Loucy (cell line): ENCODE measurements around the gene FDXR.

Experiments used
- H2AFZ ChIP-seq: fragments of 200-600 bp; sonication (generic); 2 replicates; pipeline ENCODE4 v1.6.0; 2016; ENCODE audit warnings: antibody characterized with exemption, mild to moderate bottlenecking, low read length, moderate library complexity
- H3F3A ChIP-seq: fragments of 200-600 bp; 2 replicates; pipeline ENCODE4 v1.6.0; 2016; ENCODE audit warnings: antibody characterized with exemption, low read depth, mild to moderate bottlenecking
- H3K27me3 ChIP-seq: fragments of 200-600 bp; sonication (generic); 2 replicates; pipeline ENCODE4 v1.6.1; 2014; ENCODE audit warnings: low read length, mild to moderate bottlenecking; ENCODE audit not compliant: insufficient read depth, poor library complexity, severe bottlenecking
- H3K36me3 ChIP-seq: fragments of 200-600 bp; sonication (generic); 2 replicates; pipeline ENCODE4 v1.6.1; 2016; ENCODE audit warnings: low read length; ENCODE audit not compliant: insufficient read depth
- H3K4me1 ChIP-seq: fragments of 200-600 bp; sonication (generic); 2 replicates; pipeline ENCODE4 v1.5.1; 2014; ENCODE audit warnings: low read length, mild to moderate bottlenecking; ENCODE audit not compliant: insufficient read depth, poor library complexity, severe bottlenecking
- H3K4me2 ChIP-seq: fragments of 200-600 bp; sonication (generic); 2 replicates; pipeline ENCODE4 v1.6.0; 2014; ENCODE audit warnings: antibody characterized with exemption, low read length, low read depth, mild to moderate bottlenecking; ENCODE audit not compliant: poor library complexity, severe bottlenecking
- H3K4me3 ChIP-seq: fragments of 200-600 bp; sonication (generic); 2 replicates; pipeline ENCODE4 v1.5.1; 2014; ENCODE audit warnings: low read length, mild to moderate bottlenecking, mixed read lengths; ENCODE audit not compliant: poor library complexity, severe bottlenecking
- H3K79me2 ChIP-seq: fragments of 200-600 bp; sonication (generic); 2 replicates; pipeline ENCODE4 v1.6.1; 2014; ENCODE audit warnings: low read length; ENCODE audit not compliant: insufficient read depth
- H3K9ac ChIP-seq: fragments of 200-600 bp; sonication (generic); 2 replicates; pipeline ENCODE4 v1.6.0; 2014; ENCODE audit warnings: mild to moderate bottlenecking, low read depth, low read length, moderate library complexity; ENCODE audit not compliant: poor library complexity, severe bottlenecking
- H3K9me2 ChIP-seq: fragments of 200-600 bp; sonication (generic); replicated peaks from 2 replicates; pipeline ENCODE4 v1.6.1; 2016; ENCODE audit warnings: low read depth, low read length, mixed read lengths
- H3K9me3 ChIP-seq: fragments of 200-600 bp; sonication (generic); 2 replicates; pipeline ENCODE4 v1.6.1; 2014; ENCODE audit warnings: mild to moderate bottlenecking, antibody characterized with exemption, low read length, low read depth; ENCODE audit not compliant: insufficient read depth
- H4K20me1 ChIP-seq: fragments of 200-600 bp; sonication (generic); 2 replicates; pipeline ENCODE4 v1.6.0; 2014; ENCODE audit warnings: antibody characterized with exemption, low read length, mild to moderate bottlenecking; ENCODE audit not compliant: insufficient read depth, poor library complexity, severe bottlenecking
- EZH2phosphoT487 ChIP-seq: fragments of 200-600 bp; IDR thresholded peaks from 2 replicates; pipeline ENCODE4 v1.6.1; 2018; ENCODE audit warnings: antibody characterized with exemption, mild to moderate bottlenecking, moderate library complexity, borderline replicate concordance
- TF ChIP-seq, protein P1 (sequence below): fragments of 200-600 bp; sonication (generic); conservative IDR thresholded peaks from 2 replicates; pipeline ENCODE4 v1.5.1; 2014; ENCODE audit warnings: mild to moderate bottlenecking, antibody characterized with exemption, low read length

Gene FDXR

GRCh38 chr17:74873874-74874614 is 1.2 kb upstream of the FDXR start:
- Histone ChIP-seq H2AFZ (peak overlapping the region; percentile 19; the same call in 1 of the 2 replicates), H3K9me3 (no peaks in the 10 kb centered on the region), H3K4me1 (peaks cover 20% of the 10 kb centered on the region), H3K27me3 (no peaks in the 10 kb centered on the region), H3K4me2 (peak overlapping the region; percentile 85), H3F3A (no peaks in the 10 kb centered on the region), H3K9ac (peak overlapping the region; percentile 86), H4K20me1 (no peaks in the 10 kb centered on the region), H3K79me2 (peaks cover 9% of the 10 kb centered on the region; the same call in 1 of the 2 replicates), H3K36me3 (no peaks in the 10 kb centered on the region), H3K4me3 (peak overlapping the region; percentile 77), H3K9me2 (no peaks in the 10 kb centered on the region)
- no peak for TF ChIP-seq EZH2phosphoT487
- TF ChIP-seq, protein P1, sequence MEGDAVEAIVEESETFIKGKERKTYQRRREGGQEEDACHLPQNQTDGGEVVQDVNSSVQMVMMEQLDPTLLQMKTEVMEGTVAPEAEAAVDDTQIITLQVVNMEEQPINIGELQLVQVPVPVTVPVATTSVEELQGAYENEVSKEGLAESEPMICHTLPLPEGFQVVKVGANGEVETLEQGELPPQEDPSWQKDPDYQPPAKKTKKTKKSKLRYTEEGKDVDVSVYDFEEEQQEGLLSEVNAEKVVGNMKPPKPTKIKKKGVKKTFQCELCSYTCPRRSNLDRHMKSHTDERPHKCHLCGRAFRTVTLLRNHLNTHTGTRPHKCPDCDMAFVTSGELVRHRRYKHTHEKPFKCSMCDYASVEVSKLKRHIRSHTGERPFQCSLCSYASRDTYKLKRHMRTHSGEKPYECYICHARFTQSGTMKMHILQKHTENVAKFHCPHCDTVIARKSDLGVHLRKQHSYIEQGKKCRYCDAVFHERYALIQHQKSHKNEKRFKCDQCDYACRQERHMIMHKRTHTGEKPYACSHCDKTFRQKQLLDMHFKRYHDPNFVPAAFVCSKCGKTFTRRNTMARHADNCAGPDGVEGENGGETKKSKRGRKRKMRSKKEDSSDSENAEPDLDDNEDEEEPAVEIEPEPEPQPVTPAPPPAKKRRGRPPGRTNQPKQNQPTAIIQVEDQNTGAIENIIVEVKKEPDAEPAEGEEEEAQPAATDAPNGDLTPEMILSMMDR, result no peak

DNA sequence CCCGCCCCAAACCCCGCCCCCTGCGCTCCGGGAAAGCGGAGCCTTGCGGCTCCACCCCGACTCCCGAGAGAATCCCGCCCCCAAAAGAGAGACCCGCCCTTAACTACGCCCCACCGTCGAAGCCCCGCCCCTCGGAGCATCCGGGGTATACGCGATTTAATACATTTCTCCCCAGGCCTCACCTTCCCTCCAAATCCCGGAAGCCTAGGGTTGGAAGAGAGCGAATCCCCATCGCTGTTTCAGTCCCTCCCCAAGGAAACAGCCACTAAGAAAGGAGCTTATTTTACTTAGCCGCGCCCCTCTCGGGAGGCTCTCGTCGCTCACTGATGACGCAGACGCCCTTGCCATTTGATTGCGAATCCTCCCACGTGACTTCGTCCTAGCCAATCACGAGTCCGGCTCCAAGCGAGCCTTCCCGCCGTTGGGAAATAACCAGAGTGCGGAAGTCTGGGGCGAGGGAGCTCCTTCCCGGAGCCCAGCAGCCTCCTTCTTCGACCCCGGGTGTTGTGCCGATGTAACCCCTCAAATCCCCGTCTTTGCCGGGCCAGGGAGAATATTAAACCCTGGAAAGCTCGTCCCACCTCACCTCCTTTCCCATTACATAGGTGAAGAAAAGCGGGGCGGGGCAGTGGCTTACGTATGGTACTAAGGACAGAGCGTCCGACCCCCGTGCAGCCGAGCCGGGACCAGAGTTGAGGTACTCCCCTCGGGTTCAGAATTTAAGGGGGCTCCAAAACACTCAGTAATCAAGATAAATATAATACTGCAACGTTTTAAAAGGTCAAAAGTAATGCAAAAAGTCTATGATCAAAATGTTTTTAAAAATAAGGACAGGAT is 461 bp upstream of the FDXR start:
- peaks cover 9% of the 10 kb centered on the region; the same call in 1 of the 2 replicates for H3K79me2 ChIP-seq
- H3K4me1 ChIP-seq, result peaks cover 20% of the 10 kb centered on the region
- no peak for TF ChIP-seq EZH2phosphoT487
- TF ChIP-seq, protein P1, result no peak
- no peaks in the 10 kb centered on the region for H3K9me2 ChIP-seq
- H3K9me3 ChIP-seq, result no peaks in the 10 kb centered on the region
- H3K4me2 ChIP-seq, result peak overlapping the region; percentile 85
- peak overlapping the region; percentile 77 for H3K4me3 ChIP-seq
- no peaks in the 10 kb centered on the region for H3F3A ChIP-seq
- no peaks in the 10 kb centered on the region for H4K20me1 ChIP-seq
- no peaks in the 10 kb centered on the region for H3K36me3 ChIP-seq
- H3K27me3 ChIP-seq, result no peaks in the 10 kb centered on the region
- H3K9ac ChIP-seq, result peak overlapping the region; percentile 99
- H2AFZ ChIP-seq, result peak overlapping the region; percentile 19; the same call in 1 of the 2 replicates

- Histone ChIP-seq H3K36me3 (no peaks in the 10 kb centered on the region), H3K4me1 (peaks cover 20% of the 10 kb centered on the region), H3K9me2 (no peaks in the 10 kb centered on the region), H3K79me2 (peaks cover 9% of the 10 kb centered on the region; the same call in 1 of the 2 replicates), H3K9ac (peak overlapping the region; percentile 99), H2AFZ (no peak overlapping the region), H3K4me2 (peak overlapping the region; percentile 91), H3K9me3 (no peaks in the 10 kb centered on the region), H4K20me1 (no peaks in the 10 kb centered on the region), H3K4me3 (peak overlapping the region; percentile 77), H3F3A (no peaks in the 10 kb centered on the region), H3K27me3 (no peaks in the 10 kb centered on the region)
- TF ChIP-seq, protein P1, result no peak
- no peak for TF ChIP-seq EZH2phosphoT487
Measured at GRCh38 chr17:74871356-74872076, 1.3 kb downstream of the FDXR start.
